Measurements from ENCODE around the gene SGK1.

- TF ChIP-seq CTCF (IDR thresholded peaks at IDR 0.05) (no peak), POLR2A (IDR thresholded peaks at IDR 0.05) (no peak), EP300 (IDR thresholded peaks at IDR 0.05) (no peak), POLR2AphosphoS5 (IDR thresholded peaks at IDR 0.05) (no peak)
Observed at GRCh38 chr6:134309983-134310605, 7.8 kb downstream of the SGK1 start.

All from sigmoid colon (tissue), 4 donors.